ENCODE measurements around the gene COMMD1.
A peak's percentile ranks its signal among the peaks of the same experiment; 100 is the strongest.

Gene COMMD1

GRCh38 chr2:61962095-61962984, 56.9 kb downstream of the COMMD1 start:
- Histone ChIP-seq H3K4me1 (peaks cover 10% of the 10 kb centered on the region), H3K4me3 (no peak overlapping the region), H3K9me3 (no peaks in the 10 kb centered on the region), H3K27me3 (ENCODE audit: low read depth) (no peaks in the 10 kb centered on the region), H3K36me3 (replicated peaks) (no peaks in the 10 kb centered on the region)
- no peak for DNase-seq (ENCODE audit: low spot score in 2 of 2)
- in situ Hi-C loops (cut with MboI; ENCODE audit: low sequenced_read_pairs), result no loop called here

- Histone ChIP-seq H3K4me1 (peaks cover 2% of the 10 kb centered on the region; the same call in 1 of the 2 replicates), H3K27me3 (ENCODE audit: low read depth) (no peaks in the 10 kb centered on the region), H3K36me3 (replicated peaks) (no peaks in the 10 kb centered on the region), H3K9me3 (no peaks in the 10 kb centered on the region), H3K4me3 (no peak overlapping the region)
- no peak for DNase-seq (ENCODE audit: low spot score in 2 of 2)
- in situ Hi-C loops (cut with MboI; ENCODE audit: low sequenced_read_pairs), result no loop called here
These were observed 60.7 kb downstream of the COMMD1 start for GRCh38 chr2:61966087-61966727.

GRCh38 chr2:61967262-61967661, 61.8 kb downstream of the COMMD1 start:
- no peaks in the 10 kb centered on the region for H3K27me3 ChIP-seq (ENCODE audit: low read depth)
- H3K36me3 ChIP-seq (replicated peaks), result no peaks in the 10 kb centered on the region
- H3K4me1 ChIP-seq, result peaks cover 2% of the 10 kb centered on the region; the same call in 1 of the 2 replicates
- no peak overlapping the region for H3K4me3 ChIP-seq
- in situ Hi-C loops (cut with MboI; ENCODE audit: low sequenced_read_pairs), result no loop called here
- no peak for DNase-seq (ENCODE audit: low spot score in 2 of 2)
- no peaks in the 10 kb centered on the region for H3K9me3 ChIP-seq

- DNase-seq (ENCODE audit: low spot score in 2 of 2), result no peak
- H3K36me3 ChIP-seq (replicated peaks), result no peaks in the 10 kb centered on the region
- H3K4me1 ChIP-seq, result 0 out of 2 replicates have a peak, but pooled peaks cover 2% of the 10 kb centered on the region
- no peak overlapping the region for H3K4me3 ChIP-seq
- H3K9me3 ChIP-seq, result no peaks in the 10 kb centered on the region
- in situ Hi-C loops (cut with MboI; ENCODE audit: low sequenced_read_pairs), result no loop called here
- no peaks in the 10 kb centered on the region for H3K27me3 ChIP-seq (ENCODE audit: low read depth)
These were observed 63.9 kb downstream of the COMMD1 start for GRCh38 chr2:61969376-61969775.

- no peaks in the 10 kb centered on the region for H3K36me3 ChIP-seq (replicated peaks)
- no peak for DNase-seq (ENCODE audit: low spot score in 2 of 2)
- 0 out of 2 replicates have a peak, but pooled peaks cover 2% of the 10 kb centered on the region for H3K4me1 ChIP-seq
- no peaks in the 10 kb centered on the region for H3K9me3 ChIP-seq
- in situ Hi-C loops (cut with MboI; ENCODE audit: low sequenced_read_pairs), result no loop called here
- H3K27me3 ChIP-seq (ENCODE audit: low read depth), result no peaks in the 10 kb centered on the region
- H3K4me3 ChIP-seq, result no peak overlapping the region
These were observed 65.5 kb downstream of the COMMD1 start for GRCh38 chr2:61970807-61971556.

- H3K4me3 ChIP-seq, result no peak overlapping the region
- in situ Hi-C loops (cut with MboI; ENCODE audit: low sequenced_read_pairs), result no loop called here
- DNase-seq (ENCODE audit: low spot score in 2 of 2), result peak; percentile 35
- H3K36me3 ChIP-seq (replicated peaks), result no peaks in the 10 kb centered on the region
- H3K9me3 ChIP-seq, result no peaks in the 10 kb centered on the region
- no peaks in the 10 kb centered on the region for H3K27me3 ChIP-seq (ENCODE audit: low read depth)
- H3K4me1 ChIP-seq, result 0 out of 2 replicates have a peak, but pooled peaks cover 4% of the 10 kb centered on the region
These were observed 73.0 kb downstream of the COMMD1 start for GRCh38 chr2:61978522-61978921.

GRCh38 chr2:61980758-61981157, 75.3 kb downstream of the COMMD1 start:
- no peaks in the 10 kb centered on the region for H3K9me3 ChIP-seq
- no peaks in the 10 kb centered on the region for H3K27me3 ChIP-seq (ENCODE audit: low read depth)
- 0 out of 2 replicates have a peak, but pooled peaks cover 4% of the 10 kb centered on the region for H3K4me1 ChIP-seq
- in situ Hi-C loops (cut with MboI; ENCODE audit: low sequenced_read_pairs), result no loop called here
- no peak overlapping the region for H3K4me3 ChIP-seq
- DNase-seq (ENCODE audit: low spot score in 2 of 2), result no peak
- H3K36me3 ChIP-seq (replicated peaks), result no peaks in the 10 kb centered on the region

GRCh38 chr2:61984682-61985081, 79.2 kb downstream of the COMMD1 start:
- no peaks in the 10 kb centered on the region for H3K36me3 ChIP-seq (replicated peaks)
- in situ Hi-C loops (cut with MboI; ENCODE audit: low sequenced_read_pairs), result no loop called here
- H3K27me3 ChIP-seq (ENCODE audit: low read depth), result no peaks in the 10 kb centered on the region
- H3K4me1 ChIP-seq, result no peaks in the 10 kb centered on the region
- DNase-seq (ENCODE audit: low spot score in 2 of 2), result no peak
- no peaks in the 10 kb centered on the region for H3K9me3 ChIP-seq
- no peak overlapping the region for H3K4me3 ChIP-seq

- no peak for DNase-seq (ENCODE audit: low spot score in 2 of 2)
- in situ Hi-C loops (cut with MboI; ENCODE audit: low sequenced_read_pairs), result no loop called here
- Histone ChIP-seq H3K27me3 (ENCODE audit: low read depth) (no peaks in the 10 kb centered on the region), H3K36me3 (replicated peaks) (no peaks in the 10 kb centered on the region), H3K4me3 (no peak overlapping the region), H3K4me1 (no peaks in the 10 kb centered on the region), H3K9me3 (no peaks in the 10 kb centered on the region)
These were observed 83.2 kb downstream of the COMMD1 start for GRCh38 chr2:61988462-61989366.

GRCh38 chr2:61993422-61994024, 88.0 kb downstream of the COMMD1 start:
- Histone ChIP-seq H3K36me3 (replicated peaks) (no peaks in the 10 kb centered on the region), H3K4me3 (no peak overlapping the region), H3K27me3 (ENCODE audit: low read depth) (no peaks in the 10 kb centered on the region), H3K9me3 (no peaks in the 10 kb centered on the region), H3K4me1 (no peaks in the 10 kb centered on the region)
- in situ Hi-C loops (cut with MboI; ENCODE audit: low sequenced_read_pairs), result loop anchor here (5.0 kb wide), 1 partner anchor 419 kb away; no protein-coding TSS in a partner anchor
- DNase-seq (ENCODE audit: low spot score in 2 of 2), result peak; percentile 50 to 63

GRCh38 chr2:61994531-61994930, 89.1 kb downstream of the COMMD1 start:
- H3K4me1 ChIP-seq, result no peaks in the 10 kb centered on the region
- DNase-seq (ENCODE audit: low spot score in 2 of 2), result no peak
- in situ Hi-C loops (cut with MboI; ENCODE audit: low sequenced_read_pairs), result loop anchor here (5.0 kb wide), 1 partner anchor 418 kb away; no protein-coding TSS in a partner anchor
- H3K4me3 ChIP-seq, result no peak overlapping the region
- no peaks in the 10 kb centered on the region for H3K27me3 ChIP-seq (ENCODE audit: low read depth)
- no peaks in the 10 kb centered on the region for H3K9me3 ChIP-seq
- no peaks in the 10 kb centered on the region for H3K36me3 ChIP-seq (replicated peaks)

- no peak overlapping the region for H3K4me3 ChIP-seq
- no peaks in the 10 kb centered on the region for H3K36me3 ChIP-seq (replicated peaks)
- no peak for DNase-seq (ENCODE audit: low spot score in 2 of 2)
- in situ Hi-C loops (cut with MboI; ENCODE audit: low sequenced_read_pairs), result no loop called here
- no peaks in the 10 kb centered on the region for H3K27me3 ChIP-seq (ENCODE audit: low read depth)
- no peaks in the 10 kb centered on the region for H3K4me1 ChIP-seq
- H3K9me3 ChIP-seq, result no peaks in the 10 kb centered on the region
These were observed 89.6 kb downstream of the COMMD1 start for GRCh38 chr2:61995065-61995464.
